ENCODE measurements around the gene JAM2. TPM values are rescaled to one million over a fixed set of nuclear protein-coding genes. Genes with fewer than 3 reads are reported as not detected.

Gene JAM2
- total RNA-seq, 1 donor from 2014 or later, result 17.4 TPM

Other genes starting within 250 kb of the JAM2 start
- 24.0 TPM for gene MRPL39, start 31.8 kb upstream of the JAM2 start, total RNA-seq
- gene ATP5PF, start 95.6 kb downstream of the JAM2 start, total RNA-seq, result 99.8 TPM
- 26.3 TPM for gene GABPA, start 95.7 kb downstream of the JAM2 start, total RNA-seq

Measured in ureter (tissue), 1 donor.